Bone marrow (tissue), 2 donors: ENCODE data around the gene PLTP.
A peak's percentile ranks its signal among the peaks of the same experiment; 100 is the strongest.
"Not testable (repeated sequence)": the region's sequence is repeated elsewhere in the genome, so short reads cannot be mapped to it uniquely, and the experiment has no call there.

Source experiments
- DNase-seq, 2 donors: peaks; one replicate each; lab custom pipeline; 2025; lab: John Stamatoyannopoulos, UW

PLTP gene, protein sequence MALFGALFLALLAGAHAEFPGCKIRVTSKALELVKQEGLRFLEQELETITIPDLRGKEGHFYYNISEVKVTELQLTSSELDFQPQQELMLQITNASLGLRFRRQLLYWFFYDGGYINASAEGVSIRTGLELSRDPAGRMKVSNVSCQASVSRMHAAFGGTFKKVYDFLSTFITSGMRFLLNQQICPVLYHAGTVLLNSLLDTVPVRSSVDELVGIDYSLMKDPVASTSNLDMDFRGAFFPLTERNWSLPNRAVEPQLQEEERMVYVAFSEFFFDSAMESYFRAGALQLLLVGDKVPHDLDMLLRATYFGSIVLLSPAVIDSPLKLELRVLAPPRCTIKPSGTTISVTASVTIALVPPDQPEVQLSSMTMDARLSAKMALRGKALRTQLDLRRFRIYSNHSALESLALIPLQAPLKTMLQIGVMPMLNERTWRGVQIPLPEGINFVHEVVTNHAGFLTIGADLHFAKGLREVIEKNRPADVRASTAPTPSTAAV

DNA sequence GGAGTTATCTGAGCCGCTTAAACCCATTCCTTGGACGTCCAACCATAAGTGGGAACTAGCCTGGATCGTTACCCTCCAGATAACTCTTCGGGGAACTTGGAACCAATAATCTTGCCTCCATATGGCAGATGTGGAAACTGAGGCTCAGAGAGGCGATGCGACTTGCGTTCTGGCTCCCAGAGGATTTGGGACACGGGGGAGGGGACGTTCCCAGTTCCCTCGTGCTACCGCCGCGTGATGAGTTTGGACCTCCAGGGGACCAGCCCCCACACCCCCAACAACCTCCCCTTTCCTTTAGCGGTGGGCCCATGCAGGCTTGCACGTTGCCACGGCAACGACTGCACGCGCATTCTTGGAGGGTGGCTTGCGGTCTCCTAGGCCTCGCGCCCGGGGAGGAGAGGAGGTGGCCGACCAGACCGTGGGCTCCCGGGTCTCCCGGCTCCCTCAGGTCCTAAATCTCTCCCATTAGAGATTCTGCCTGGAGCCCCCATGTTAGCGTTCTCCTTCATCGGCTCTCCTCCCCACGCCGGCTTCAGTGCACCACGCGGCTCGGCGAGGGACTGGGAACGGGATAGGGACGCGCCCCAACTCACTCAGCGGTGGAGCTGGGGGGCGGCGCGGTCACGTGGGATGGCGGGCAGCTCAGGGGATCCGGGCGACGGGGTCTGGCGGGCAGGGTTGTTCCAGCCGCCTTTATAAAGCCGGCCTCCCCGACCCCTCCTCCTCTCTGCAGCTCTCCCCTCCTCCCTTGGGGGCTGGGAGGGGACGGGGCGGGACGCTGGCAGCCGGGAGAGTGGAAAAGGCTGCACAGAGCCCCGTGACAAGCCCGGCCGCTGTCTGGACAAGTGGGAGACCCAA is at the start of gene PLTP:
Gene PLTP, minus strand, starts transcription at position 670 of the 858 bp plus-strand sequence. CDS start 703 bp downstream, outside the sequence.
- no peak for DNase-seq

DNA sequence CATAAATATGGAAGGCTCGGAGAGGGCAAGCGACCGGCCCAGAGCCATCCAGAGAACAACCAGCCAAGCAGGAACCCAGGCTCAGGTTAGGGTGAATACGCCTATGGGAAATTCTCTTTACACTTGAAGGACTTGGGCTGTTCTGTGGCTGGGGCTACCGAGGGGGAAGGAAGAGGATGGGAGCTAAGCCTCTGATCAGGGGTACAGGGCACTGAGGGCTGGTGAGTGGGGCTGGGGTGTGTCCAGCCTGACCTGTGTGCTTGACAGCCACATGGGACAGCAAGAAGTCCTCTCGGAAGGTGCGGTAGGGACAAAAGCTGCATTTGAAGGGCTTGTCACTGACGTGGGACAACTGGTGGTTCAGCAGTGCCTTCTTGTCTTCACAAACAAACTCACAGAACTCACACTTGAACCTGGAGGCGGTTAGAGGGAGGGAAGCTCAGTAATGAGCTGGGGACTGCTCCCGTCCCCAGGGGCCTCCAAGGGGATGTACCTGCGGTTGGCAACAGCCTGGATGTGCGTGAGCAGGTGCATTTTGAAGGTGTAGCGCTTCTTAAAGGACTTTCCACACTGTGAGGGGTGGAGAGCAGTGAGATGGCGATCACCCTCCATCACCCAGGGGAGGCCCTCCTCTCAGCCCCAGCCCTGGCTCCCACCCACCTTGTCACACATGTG is 48.1 kb upstream of the PLTP start:
- DNase-seq = no peak

DNA sequence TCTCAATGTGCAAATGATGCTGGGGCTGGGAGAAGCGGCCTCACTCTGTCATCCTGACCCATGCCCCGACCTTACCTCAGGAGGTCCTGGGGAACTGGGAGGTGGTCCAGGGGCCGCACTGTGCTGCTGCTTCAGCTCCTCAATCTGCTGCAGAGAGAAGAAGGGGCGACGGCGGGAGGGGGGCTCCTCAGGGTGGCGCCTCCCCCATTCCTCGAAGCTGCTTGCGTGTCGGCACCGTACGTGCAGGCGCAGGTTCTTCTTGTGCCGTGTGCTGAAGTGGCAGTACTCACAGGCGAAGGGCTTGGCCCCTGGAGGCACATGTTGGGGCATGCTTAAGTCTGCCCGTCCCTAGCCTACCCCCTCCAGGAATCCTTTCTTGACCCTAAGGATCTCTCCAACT is 47.2 kb upstream of the PLTP start:
- DNase-seq = no peak

DNA sequence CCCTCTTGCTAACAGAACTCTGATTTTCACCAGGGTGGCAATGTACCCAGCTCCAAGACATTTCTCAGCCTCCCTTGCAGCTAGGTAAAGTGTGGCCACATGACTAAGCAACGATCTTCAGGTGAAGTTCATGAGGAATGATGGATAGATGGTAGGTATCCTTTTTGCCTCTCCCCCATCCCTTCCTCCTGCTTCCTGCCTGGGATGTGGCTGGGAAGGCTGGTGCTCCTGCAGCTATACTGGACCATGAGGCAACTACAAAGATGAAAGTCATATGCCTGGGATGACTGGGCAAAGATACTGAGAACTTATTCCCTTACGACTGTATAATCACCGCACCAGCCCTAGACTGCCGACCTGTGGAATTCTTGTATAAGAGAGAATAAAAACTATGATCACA is 46.6 kb upstream of the PLTP start:
- DNase-seq = no peak

DNA sequence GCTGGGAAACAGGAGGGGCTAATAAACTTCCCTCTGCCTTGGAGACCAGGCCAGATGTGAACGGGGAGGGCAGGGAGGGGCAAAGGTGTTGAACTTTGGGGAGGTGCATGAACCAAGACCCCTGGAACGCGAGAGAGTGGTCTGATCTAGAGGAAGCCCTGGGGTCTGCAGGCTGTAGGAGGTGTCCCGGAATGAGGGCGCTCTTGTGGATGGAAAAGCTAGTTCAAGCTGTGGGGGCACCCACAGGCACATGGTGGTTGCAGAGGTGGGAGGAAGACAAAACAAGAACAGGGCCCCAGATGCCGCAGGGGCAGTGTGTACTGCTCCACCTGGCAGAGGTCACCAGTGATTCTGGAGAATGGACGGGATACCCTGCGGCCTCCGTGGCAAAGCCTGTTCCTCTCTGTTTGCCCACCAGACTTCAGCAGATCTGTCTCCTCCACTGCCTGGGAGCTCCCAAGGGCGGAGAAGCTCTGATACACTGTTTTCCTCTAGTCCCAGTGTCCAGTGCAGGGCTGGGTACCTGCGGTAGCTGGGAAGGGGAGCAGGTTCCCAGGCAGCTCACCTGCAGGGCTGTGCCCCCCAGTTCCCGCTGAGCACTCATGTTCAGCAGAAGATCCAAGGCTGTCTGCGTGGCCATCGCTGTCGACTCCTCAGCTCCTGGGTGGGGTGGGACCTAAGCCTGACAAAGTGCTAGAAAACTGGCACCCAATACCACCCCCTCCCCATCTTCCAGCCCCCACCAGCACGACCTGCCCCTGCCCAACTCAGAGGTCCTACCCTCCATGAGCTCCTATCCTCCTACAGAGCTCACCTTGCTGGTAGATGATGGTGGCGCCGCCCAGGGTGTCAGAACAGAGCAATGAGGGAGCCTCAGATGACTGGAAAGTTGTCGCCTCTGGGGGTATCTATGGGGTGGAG is 45.3 kb upstream of the PLTP start:
- no peak for DNase-seq

DNA sequence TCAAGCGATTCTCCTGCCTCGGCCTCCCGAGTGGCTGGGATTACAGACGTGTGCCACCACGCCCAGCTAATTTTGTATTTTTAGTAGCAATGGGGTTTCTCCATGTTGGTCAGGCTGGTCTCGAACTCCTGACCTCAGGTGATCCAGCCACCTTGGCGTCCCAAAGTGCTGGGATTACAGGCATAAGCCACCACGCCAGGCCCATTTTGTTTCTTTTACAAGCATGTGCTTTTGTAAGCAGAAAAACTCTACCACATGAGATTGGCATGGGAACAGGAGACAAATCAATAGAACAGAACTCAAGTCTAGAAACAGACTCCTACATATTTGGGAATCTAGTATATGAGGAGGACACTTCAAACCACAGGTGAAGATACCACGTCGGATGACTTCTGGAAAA is 44.4 kb upstream of the PLTP start:
- not testable (repeated sequence) for DNase-seq

DNA sequence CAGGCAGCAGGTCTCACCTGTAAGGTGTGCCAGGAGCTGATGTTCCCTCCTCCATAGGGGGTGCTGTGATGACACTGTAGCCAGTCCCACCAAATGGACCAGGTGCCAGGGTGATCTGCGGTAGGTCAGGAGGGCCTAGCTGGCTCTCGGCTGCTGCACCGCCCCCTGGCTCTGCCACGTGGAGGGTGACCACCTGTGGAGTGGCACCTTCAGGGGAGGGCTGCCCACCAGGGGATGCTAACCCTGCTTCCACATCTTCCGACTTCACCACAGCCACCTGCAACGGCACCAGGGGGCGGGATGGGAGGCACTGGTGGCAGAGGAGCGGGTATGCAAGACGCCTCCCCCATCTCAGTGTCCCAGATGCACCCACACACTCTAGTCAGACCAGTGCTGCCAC is 41.7 kb upstream of the PLTP start:
- DNase-seq = no peak

DNA sequence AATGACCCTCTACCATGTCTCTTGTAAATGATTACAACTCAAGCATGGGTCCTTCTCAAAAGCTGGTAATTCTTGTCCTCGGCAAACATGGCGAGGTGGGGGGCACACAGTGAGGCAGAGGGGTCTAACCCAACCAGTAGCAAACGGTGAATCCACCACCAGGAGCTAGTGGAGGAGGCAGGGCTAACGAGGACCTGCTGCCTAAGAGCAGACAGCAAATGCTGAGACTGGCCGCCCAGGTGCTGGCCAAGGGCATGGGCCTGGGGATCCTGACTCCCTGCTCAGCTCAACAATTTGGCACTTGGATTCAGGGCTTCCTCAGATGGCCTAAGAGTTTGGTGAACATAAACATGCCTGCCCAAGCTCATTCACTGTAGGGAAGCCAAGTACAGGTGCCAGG is 40.9 kb upstream of the PLTP start:
- DNase-seq = no peak

DNA sequence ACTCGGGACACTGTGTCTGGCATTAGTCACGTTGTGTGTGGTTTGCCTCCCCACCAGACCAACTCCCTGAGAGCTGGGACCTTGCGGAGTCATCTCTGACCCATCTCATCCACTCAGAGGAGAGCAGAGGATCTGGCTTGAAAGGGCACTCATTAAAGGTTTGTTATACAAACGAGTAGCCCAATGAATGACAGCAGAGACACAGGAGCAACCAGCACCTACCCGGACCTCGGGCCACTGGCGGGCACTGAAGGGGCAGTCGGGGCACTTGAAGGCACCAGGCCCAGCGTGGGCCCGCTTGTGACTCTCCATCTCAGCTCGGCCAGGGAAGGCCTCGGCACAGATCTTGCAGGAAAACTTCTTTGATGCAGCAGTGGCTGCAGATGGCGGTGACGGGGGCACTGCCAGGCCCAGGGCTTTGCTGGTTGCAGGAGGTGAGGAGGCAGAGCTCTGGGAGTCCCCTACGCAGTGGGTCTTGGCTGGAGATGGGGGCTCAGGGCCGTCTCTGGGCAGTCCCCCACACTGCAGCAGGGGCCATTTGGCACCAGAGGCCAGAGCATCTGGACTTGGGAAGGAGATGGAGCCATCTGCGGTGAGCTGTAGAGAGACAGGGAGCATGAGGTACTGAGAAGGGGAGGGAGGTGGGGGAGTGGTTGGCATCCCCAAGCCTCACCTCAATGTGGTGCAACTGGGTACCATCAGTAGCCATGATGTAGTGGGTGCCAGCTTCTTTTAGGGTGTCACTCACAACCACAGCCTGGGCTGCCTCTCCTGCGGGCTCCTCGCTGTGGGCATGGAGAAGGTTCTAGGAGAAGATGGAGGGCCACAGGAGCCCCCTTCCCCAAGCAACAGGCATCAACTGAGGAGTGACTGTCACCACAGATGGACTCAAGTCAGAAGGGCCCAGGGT is 40.2 kb upstream of the PLTP start:
- no peak for DNase-seq

DNA sequence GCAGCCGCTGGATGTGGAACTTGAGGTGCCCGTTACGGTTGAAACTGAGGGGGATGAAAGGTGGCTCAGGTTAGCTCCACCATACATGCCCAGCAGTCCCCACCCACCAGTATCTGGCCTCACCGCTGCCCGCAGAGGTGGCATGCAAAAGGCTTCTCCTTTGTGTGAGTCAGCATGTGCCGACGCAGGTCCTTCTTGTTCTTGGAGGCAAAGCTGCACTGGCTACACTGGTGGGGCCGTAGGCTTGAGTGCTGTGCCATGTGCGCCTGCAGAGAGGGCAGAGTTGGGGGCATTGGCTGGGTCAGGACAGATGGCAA is 38.3 kb upstream of the PLTP start:
- DNase-seq = no peak

DNA sequence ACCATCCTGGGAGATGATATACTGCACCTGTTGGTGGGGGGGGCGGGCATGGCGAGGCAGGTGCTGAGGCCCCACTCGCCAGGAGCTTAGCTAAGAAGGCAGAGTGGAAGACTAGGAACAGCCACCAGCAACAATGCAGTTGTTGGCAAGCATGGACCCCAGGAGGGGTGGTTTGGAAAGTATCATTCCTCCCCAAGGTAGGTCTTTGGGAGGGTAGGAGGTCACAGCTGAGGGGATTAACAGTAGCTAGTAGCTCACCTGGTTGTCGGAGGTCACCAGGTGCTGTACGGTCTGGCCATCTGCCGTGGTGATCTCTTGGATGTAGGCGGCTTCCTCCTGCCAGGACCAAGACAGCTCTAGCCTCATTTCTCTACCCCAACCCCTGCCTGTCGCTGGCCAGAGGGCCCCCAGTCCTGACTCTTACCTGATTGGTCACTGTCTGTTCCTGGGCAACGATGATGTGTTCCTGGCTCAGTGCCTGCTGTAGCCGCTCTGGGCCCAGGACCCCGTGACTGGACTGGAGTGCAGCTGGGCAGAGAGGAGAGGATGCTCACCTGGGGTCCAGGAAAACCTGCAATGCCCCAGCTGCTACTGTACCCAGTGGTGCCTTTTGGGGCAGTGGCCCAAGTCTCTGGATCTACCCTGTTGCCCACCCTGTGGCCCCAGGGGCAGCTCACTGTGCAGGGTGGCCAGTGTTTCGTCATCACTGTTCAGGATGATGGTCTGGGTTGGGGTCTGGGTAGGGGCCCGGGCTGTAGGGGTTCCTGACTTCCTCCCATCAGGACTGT is 37.8 kb upstream of the PLTP start:
- DNase-seq = no peak

DNA sequence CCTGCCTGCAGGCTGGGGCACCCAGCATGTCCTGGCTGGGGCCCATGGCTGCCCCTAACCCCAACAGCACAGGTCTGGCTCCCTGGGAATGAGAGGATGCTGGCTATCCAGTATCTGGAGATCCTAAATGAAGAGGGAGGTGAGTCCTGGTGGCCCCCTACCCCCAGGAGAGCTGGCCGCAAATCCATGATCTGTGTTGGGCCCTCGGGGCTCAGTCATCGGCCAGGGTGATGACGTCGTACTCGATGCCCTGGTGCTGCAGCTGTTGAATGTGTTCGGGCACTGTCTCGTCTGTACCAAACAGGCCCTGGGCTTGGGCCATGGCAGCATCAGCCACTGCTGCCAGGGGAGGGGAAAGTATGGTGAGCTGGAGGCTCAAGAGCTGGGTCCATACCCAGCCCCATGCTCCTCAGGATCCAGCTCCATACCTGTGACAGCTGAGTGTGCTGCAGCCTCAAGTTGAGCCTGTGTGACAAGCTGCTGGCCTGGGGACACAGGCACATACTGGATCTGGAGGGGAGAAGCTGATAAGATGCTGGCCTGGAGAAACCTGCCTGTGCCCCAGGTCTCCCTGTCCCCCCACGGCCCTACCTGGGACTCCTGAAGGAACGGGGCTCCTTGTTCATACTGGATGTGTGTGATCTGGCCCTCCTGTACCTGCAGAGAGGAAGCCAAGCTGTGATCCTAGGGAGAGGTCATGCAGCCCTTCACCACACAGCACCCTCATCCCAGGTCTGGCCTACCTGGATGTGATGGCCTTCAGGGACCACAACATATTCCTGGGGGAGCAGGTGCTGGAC is 37.0 kb upstream of the PLTP start:
- no peak for DNase-seq

DNA sequence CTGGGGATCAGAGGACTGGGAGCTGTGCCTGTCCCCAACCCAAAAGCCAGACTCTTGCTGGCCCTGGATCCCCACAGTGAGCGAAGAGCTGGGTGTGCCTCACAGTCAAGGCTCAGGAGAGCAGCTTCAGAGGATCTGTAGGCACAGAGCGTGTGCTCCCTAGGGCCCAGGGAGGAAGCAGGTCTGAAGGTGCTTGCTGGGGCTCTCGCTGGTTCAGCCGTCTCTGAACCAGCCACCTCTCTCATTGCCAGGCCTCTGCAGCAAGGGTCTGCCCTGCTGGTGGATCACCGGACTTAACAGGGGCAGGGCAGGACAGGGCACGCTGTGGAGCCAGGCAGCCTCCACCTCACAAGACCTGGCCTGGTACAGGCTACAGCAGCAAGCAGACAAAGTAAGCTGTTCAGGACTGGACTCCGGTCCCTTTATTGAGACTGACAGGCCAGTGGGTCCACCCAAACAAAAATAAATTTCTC is 36.3 kb upstream of the PLTP start:
- no peak for DNase-seq

DNA sequence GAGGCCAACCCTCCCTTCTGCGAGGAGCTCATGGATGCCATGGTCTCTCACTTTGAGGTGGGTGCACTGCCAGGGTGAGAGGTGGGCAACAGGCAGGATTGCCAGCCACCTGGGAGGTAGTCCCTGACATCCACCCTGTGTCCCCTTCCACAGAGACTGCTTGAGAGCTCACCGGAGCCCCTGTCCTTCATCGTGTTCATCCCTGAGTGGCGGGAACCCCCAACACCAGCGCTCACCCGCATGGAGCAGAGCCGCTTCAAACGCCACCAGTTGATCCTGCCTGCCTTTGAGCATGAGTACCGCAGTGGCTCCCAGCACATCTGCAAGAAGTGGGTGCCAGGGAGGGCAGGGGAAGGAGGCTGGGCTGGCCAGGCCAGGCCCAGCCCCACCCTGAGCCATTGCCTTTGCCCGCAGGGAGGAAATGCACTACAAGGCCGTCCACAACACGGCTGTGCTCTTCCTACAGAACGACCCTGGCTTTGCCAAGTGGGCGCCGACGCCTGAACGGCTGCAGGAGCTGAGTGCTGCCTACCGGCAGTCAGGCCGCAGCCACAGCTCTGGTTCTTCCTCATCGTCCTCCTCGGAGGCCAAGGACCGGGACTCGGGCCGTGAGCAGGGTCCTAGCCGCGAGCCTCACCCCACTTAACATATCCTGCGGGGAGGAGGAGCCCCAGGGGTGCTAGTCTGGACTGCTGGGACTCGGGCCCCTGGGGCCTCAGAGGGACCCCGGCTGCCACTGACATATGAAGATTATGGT is 35.3 kb upstream of the PLTP start:
- no peak for DNase-seq

DNA sequence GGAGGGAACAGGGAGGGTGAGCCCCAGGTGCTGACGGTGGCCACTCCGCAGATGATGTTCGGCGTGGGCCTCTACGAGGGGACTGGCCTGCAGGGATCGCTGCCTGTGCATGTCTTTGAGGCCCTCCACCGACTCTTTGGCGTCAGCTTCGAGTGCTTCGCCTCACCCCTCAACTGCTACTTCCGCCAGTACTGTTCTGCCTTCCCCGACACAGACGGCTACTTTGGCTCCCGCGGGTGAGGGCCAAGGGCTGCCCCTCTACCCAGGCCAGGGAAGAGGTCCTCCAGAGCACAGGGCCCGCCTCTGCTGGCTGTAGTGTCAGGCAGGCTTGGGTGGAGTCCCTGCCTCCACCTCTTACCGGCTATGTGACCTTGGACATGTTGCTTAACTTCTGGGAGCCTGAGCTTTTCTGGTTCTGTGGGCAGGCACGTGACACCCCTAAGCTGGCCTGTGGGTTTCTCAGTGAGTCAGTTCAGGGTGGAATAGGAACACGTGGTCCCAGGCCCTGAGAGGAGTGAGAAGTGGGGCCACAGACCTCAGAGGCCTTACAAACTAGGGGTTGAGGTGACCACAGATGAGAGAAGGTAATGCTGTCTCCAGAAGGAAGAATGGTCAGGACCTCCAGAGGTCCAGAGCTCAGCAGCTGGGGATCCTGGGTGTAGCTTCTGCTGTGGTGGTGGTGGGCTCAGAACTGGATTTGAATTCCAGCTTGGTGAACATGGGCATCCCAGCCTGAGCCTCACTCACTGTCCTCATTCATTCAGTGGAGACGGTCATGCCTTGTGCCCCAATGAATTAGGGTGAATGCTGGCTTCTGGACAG is 34.4 kb upstream of the PLTP start:
- DNase-seq = peak; percentile 23 to 56

DNA sequence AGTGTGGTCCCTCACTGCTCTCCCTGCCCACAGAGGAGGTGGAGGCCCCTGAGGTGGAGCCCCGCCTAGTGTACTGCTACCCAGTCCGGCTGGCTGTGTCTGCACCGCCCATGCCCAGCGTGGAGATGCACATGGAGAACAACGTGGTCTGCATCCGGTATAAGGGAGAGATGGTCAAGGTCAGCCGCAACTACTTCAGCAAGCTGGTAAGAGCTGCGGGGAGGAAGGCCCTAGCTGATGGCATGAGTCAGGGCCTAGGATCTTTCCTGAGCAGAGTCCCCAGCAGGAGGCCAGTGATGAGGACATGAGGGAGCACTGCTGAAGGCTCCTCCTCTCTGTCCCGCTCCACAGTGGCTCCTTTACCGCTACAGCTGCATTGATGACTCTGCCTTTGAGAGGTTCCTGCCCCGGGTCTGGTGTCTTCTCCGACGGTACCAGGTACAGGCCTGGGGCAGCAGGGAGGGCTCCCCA is 33.8 kb upstream of the PLTP start:
- peak in 1 of 2 donors; percentile 16 for DNase-seq
